ENCODE data around the gene SEMA5A.

GRCh38 chr5:8993031-8993430, 552.8 kb downstream of the SEMA5A start:
- no peak for TF ChIP-seq POLR2AphosphoS5 (IDR thresholded peaks at IDR 0.05; ENCODE audit: low read depth, low read length)
- no peak for TF ChIP-seq FOXP2 (optimal IDR thresholded peaks at IDR 0.05; ENCODE audit: borderline replicate concordance, extremely low read depth, extremely low read length, insufficient read depth)
- no peak for TF ChIP-seq REST (IDR thresholded peaks at IDR 0.05; ENCODE audit: insufficient read depth in 1 of 2, low read depth in 2 of 2, low read length in 2 of 2)
- no peak for TF ChIP-seq SIN3A (IDR thresholded peaks at IDR 0.05; ENCODE audit: borderline replicate concordance, insufficient read depth, low read length)
- no peak for TF ChIP-seq TAF1 (IDR thresholded peaks at IDR 0.05; ENCODE audit: borderline replicate concordance, insufficient read depth, low read length)
